HG02642 (cell line): ENCODE data around the gene CNGB1.
"Not testable (repeated sequence)": the region's sequence is repeated elsewhere in the genome, so short reads cannot be mapped to it uniquely, and the experiment has no call there.

Experiments used
- ATAC-seq: cut with Tn5 transposase; IDR thresholded peaks from one replicate; pipeline ENCODE4 v1.9.1; 2021; ENCODE audit warnings: mild to moderate bottlenecking; ENCODE audit not compliant: unreplicated experiment, poor library complexity

CNGB1 gene

DNA sequence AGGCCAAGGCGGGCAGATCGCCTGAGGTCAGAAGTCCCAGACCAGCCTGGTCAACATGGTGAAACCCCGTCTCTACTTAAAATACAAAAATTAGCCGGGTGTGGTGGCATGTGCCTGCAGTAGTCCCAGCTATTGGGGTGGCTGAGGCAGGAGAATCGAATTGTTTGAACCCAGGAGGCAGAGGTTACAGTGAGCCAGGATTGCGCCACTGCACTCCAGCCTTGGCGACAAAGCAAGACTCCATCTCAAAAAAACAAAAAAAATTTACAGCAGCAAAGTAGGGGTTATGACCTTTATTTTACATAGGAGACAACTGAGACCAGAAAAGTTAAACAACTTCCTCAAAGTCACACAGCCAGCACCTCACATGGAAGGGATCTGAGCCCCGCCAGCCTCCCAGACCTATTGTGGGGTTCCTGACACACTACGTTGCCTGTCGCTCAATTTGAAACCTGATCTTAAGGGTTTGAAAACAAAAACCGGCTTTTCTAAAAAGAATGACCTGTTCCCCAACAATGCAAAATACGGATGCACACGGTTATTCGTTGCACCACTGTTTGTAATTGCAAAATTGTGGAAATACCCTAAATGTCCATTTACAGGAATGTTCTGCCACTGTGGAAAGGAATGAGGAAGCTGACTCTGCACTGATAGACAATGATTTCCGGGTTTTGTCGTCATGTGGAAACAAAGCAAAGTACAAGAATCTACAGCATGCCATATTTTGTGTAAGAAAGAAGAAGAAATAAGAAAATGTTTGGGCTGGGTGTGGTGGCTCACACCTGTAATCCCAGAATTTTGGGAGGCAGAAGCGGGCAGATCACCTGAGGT lies 77.2 kb downstream of the CNGB1 start:
- ATAC-seq: no peak

DNA sequence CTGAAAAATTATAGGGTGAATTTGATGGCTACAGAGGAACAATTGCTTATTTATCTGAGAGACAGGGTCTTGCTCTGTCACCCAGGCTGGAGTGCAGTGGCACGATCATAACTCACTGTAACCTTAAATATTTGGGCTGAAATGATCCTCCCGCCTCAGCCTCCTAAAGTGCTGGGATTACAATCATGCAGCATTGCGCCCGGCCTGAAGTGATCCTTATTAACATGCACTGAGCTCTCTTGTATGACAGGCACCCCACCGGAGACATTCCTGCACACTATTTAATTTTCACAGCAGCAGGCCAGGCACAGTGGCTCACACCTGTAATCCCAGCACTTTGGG lies 77.7 kb downstream of the CNGB1 start:
- no peak for ATAC-seq

DNA sequence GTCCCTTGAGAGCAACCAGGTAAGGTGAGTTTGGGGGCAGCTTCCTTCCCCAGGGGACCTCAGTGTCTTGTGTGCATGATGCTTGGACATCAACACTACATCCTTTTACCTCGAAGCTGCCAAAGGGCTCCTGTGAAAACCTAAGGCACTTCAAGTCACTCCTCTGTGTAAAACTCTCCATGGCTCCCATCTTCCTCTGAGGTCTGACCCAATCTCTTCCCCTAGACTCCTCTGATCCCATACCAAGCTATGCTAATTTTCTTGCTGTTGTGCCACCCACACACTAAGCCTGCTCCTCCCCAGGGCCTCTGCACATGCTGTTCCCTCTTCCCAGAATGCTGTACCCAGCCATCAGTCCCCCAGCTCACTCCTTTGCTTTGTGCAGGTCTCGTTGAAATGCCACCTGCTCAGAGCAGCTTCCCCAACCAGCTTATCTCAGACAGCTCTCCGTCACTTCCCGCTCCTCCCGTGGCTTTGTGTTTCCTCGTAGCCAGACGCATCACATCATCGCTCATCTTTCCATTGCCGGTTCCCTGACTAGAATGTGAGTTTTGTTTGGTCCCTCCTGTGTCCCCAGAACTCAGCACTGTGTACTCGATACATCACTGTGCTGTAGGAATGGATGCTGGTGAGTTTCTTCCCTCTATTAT lies 78.4 kb downstream of the CNGB1 start:
- no peak for ATAC-seq

DNA sequence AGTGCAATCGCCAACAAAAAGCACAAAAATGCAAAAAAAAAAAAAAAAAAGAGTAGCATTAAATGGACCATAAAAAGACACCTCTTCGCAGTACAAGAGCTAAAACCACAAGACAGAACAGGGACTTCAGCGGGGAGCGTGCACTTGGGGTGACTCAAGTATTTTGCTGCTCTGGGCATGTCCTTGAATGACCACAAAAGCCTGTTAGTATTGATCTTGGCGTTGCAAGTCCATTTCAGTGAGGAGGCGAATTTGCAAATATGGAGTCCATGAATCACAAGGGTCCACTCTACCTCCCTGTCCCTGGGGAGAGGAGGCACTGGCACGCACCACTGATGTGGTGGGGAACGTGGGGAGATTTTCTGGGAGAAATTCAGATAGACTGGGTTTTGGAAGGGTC lies 78.9 kb downstream of the CNGB1 start:
- ATAC-seq: no peak

DNA sequence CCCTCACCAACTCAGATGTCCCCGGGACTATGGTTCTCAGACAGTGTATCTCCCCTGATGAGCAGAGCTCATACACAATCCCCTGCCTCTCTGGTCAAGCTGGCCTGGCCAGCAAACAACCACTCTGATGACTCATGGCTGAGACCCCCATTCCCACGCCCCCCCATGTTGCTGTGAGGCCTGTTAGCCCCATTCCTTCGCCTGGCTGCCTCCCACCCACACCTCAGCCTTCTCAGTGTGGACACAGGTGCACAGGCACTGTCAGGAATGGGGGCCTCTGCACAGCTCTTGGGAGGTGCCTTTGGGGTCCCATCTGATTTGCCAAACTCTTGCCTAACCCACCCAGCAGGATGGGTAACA lies 80.2 kb downstream of the CNGB1 start:
- ATAC-seq: no peak

DNA sequence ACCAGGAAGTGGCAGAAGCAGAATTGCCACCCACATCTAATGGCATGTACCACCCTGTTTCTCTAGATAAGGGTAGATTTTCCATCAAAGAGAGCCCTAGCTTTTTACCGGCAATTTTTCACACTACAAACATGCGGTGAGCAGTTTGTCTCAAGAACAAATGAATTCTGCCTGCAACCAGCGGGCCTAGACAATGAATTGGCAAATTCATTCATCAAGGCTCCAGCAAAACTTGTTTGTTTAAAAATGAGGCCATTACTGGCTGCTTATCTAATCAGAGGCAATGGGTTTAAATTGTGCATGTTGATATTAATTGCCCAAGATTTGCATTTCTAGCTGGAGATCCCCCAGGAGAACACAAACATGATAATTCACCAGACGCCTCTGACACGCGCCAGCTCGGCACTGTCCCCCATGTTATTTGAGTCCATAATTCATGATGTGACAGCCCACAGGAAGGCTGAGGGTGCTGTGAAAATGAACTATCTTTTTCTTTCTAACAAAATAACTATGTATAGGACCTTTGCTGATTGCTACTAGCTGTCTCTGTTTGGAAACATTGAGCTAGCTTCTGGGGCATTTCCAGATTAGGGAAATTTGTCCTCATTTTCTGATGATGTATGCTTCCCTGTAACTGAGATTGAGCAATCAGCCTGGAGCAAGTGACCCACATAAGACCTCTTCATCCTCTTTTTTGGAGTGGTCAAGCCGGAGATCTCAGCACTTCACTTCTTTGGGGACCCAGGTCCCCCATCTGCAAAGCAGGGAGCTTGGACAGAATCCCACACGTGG lies 80.8 kb downstream of the CNGB1 start:
- ATAC-seq: no peak

DNA sequence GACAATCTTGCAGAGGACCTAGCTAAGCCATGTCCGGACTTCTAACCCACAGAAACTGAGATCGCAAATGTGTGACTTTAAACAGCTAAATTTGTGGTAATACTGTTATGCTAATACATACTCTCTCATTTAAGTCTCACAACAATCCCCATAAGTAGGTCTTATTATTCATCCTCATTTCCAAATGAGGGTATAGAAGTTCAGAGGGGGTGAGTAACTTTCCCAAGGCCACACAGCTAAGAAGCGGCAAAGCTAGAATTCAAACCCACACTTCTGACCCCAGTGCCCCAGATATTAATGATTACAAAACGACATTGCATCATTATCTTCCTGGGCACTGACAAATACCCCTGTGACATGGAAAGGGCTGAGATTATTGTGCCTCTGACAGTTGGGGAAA lies 81.4 kb downstream of the CNGB1 start:
- ATAC-seq: no peak

DNA sequence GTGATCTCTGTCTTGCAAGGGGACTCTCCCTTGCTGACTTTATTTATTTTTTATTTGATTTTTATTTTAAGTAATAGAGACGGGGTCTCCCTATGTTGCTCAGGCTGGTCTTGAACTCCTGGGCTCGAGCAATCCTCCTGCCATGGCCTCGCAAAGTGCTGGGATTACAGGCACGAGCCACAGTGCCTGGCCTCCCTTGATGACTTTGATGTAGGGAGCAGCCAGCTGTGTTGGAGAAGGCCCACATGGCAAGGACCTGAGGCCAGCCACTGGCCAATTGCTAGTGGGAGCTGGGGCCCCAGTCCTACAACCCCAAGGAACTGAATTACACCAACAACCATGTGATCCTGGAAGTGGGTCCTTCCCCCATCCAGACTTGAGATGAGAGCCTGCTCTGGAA lies 81.8 kb downstream of the CNGB1 start:
- ATAC-seq: no peak

DNA sequence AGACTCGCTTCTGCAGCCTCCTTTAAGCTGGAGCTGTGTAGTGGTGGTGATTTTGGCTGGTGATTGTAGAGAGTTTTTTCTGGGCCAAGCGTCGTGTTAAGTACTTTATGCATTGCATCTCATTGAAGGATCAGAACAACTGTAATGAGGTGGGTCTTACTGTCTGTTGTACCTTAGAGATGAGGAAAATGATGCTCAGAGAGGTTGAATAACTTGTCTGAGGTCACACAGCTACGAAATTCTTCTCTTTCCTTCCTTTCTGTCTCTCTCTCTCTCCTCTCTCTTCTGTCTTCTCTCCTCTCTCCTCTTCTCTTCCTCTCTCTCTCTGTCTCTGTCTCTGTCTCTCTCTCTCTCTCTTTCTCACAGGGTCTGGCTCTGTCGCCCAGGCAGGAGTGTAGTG lies 82.8 kb downstream of the CNGB1 start:
- no peak for ATAC-seq

DNA sequence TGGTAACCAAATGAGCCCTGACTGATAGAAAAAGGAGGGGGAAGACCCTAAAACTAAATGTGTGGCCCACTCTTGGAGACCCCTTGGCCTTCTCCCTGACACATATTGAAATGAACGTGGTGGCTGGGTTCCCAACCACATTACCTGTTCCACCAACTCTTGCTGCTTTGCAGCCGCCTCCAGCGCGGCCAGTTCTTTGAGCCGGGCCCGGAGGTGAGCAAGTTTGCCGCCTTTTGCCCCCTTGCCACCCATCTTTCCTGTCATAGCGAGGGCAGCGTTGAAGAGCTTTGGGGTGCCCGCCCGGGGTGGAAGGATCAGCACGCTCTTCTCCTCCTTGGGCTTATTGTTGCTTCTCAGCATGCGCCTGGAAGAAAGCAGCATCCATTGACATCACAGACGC lies 83.2 kb downstream of the CNGB1 start:
- no peak for ATAC-seq

DNA sequence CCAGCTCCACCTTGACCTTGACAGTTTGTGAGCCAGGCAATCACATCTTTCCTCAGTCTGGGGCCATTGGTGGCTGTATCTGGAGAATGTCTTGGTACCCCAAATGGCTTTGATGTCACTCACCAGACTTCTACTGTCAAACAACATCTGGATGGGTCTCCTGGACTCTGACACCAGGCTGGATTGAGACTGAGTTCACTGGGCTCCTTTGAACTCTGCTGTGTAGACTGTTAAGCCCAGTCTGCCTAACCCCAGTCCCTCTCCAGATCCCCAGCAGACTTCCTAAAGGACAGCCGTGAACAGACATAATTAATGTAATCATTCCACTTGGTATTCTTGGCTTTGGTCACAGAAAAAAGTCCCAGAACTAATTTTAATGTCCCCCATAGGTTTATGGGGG lies 84.5 kb downstream of the CNGB1 start:
- ATAC-seq: no peak

DNA sequence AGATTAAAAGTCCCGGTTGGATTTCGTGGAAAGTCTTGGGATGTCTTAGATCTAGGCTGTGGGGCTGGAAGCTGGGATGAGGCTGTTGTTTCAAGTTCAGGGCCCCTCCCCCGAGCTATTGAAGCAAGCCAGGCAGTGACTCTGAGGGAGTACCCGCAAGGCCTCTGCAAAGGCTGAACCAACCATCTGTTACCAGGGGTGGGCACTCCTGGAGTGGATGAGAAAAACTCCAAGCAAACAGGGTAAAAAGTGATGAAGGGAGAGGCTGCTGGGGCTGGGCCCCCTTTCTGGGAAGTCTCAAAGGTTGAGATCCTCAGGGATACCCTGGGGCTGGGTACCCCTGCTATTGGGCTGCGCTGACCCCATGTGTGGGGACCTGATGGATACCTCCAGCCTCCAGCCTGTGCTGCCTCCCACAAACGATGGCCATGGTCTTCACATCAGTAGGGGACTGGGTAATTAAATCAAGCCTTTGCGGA lies 86.2 kb downstream of the CNGB1 start:
- no peak for ATAC-seq

DNA sequence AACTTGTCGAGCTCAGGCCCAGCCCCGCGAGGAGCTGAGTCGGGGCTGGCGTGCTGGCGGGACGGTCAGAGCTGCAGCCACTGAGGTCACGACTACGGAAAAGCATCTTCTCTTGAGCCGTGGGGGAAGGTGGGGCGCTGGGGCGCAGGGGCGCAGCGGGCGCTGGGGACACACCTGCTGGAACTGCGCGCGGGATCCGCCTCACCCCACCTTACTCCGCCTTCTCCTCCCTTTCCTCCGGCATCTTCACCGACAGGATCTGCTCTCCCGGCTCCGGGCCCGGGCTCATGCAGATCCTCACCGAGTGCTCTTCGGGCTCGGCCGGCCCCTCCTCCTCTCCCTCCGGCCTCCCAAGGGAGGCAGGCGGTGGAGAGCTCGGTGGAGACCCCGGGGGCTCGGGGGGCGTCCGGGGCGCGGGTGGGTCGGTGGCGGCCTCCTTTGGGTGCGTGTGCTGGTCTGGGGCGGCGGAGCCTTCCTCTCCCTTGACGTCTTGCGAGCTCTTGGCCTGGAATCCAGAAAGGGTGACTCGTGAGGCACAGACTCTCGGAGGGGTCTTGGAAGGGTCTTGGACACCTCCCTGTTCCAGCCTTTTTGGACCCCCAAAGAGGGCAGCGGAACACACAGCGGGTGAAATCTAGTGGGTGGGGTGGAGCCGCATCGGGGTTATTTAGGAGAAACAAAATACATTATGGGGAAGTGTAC lies 86.8 kb downstream of the CNGB1 start:
- no peak for ATAC-seq

DNA sequence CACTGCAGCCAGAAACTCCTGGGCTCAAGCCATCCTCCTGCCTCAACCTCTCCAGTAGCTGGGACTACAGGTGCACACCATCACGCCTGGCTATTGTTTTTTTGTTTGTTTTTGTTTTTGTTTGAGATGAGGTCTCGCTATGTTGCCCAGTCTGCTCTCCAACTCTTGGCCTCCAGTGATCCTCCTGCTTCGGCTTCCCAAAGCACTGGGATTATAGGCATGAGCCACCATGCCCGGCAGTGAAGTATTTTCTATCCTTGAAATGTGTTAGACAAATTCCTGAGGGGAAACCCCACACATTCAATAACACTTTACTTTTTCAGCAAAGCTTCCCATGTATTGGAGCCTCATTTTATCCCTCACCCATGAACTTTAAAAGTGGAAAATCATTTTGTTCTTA lies 87.4 kb downstream of the CNGB1 start:
- ATAC-seq: no peak

DNA sequence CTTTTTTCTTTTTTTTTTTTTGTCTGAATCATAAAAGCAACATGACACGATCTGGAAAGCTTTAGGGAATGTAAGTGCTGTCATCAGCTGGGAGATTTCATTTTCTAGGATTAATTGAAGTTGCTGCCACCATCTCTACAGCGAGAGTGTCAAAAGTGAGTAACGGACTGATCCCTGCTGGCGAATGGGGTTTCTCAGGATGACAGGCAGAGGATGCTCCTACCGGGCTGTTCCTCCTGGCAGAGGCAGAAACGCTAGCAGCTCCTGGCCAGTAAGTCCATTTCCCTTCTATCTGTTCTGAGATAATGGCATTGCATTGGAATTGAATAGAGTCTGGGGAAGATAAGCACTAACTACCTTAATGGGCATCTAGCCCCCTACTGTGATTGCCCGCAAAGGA lies 88.1 kb downstream of the CNGB1 start:
- ATAC-seq: no peak

DNA sequence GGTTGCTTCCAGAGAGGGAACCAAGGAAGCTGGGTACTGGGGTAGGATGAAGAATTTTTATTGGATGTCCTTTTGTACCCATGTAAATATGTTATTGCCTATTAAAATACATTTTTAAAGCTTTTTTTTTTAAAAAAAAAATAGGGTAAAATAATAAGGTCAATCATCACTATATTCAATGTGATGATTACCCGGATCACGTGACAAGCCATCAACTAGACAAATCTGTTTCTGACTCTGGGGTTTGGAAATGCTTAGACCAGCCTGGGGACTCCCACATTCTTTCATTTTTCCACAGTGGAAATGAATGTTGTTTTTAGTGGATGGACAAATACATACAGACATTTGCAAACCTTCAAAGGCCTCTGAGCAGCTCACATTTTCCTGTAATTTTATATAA lies 88.7 kb downstream of the CNGB1 start:
- ATAC-seq: no peak

DNA sequence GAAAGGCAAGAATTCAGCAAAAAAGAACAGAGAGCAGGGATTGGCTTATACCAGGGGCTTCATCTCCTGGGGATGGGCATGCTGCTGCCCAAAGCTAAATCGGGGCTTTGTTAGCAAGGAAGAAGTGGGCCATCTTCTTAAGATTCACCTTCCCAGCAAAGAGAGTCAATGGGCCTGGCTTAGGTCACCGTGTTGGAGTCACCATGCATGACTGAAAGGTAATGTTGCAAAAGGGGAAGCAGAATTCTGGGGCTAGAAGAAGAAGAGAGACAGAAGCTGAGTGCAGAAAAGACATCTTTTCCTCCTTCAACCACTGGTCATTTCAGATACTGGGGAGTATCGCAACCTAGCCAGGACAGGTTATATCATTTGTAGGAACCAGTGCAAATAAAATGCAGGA lies 92.3 kb downstream of the CNGB1 start:
- no peak for ATAC-seq

DNA sequence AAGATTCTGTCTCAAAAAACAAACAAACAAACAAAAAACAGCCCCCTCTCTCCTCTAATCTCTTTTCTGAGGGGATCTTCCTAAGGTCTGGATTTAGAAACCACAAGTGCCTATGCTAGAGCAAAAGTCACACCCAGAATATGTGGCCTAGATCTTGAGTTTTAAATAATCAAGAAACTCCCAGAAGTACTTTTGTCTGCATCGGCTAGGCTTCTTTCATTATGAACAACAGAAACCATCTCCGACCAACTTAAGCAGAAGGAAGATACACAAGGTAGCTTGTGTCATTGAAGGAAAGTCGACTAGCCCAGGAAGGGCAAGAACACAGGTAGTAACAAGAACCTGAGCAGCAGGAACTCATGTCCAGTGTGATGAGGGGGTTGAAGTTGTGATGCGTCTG lies 94.7 kb downstream of the CNGB1 start:
- no peak for ATAC-seq

DNA sequence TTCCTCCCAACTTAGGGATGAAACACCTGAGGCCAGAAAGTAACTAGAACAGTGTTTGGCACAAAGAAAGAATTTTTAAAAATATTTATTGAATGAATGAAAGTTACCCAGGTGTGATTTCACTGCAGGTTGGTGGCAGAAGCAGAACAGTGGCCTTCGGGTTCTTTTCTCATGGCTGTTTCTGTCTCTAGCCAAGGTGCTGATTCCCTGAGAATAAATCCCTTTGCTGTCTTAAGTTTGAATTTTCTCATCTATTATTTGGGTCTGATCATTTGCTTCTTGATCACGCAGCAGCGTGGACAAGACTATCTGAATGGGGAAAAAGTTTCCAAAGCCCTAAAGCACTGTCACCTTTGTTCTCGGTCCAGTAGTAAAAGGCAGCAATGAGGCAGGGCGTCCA lies 95.6 kb downstream of the CNGB1 start:
- ATAC-seq: no peak

DNA sequence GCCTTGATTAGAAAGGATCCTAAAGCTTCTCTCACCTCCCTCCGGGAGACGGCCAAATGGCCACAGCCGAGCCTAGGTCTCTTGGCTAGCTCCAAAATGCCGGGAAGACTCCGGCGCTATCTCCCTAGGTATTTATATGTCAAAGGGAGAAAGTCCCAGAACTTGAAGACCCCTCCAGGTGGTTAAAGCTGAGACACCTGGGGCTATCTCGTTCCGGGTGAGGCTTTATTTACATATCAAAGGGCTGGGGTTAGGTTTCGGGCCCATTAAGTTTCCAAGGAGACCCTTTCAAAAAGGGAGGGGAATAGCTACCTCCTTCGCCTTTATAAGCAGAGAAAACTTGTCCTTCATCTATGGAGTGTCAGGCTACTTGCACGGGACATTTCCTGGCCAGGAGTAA lies 97.7 kb downstream of the CNGB1 start:
- no peak for ATAC-seq

DNA sequence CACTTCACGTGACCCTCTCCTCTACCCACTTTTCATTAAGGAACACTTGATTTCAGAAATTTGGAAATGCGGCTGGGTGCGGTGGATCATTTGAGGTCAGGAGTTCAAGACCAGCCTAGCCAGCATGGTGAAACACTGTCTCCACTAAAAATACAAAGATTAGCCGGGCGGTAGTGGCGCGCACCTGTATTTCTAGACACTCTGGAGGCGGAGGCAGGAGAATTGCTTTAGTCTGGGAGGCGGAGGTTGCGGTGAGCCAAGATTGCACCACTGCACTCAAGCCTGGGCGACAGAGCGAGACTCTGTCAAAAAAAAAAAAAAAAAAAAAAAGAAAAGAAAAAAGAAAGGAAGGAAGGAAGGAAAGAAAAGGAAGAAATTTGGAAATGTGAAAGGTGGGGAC lies 98.2 kb downstream of the CNGB1 start:
- ATAC-seq: not testable (repeated sequence)
